Iris pigment epithelial cell (primary cell): Measurements from ENCODE around the gene TIGD2.
"Not testable (repeated sequence)": the region's sequence is repeated elsewhere in the genome, so short reads cannot be mapped to it uniquely, and the experiment has no call there.

Source experiments
- DNase-seq: peaks from one replicate; pipeline ENCODE4 v3.0.0-alpha.2; 2011; ENCODE audit warnings: low read depth

Gene TIGD2

GRCh38 chr4:89119836-89120235, 8.5 kb downstream of the TIGD2 start:
- peak; percentile 63 for DNase-seq

DNA sequence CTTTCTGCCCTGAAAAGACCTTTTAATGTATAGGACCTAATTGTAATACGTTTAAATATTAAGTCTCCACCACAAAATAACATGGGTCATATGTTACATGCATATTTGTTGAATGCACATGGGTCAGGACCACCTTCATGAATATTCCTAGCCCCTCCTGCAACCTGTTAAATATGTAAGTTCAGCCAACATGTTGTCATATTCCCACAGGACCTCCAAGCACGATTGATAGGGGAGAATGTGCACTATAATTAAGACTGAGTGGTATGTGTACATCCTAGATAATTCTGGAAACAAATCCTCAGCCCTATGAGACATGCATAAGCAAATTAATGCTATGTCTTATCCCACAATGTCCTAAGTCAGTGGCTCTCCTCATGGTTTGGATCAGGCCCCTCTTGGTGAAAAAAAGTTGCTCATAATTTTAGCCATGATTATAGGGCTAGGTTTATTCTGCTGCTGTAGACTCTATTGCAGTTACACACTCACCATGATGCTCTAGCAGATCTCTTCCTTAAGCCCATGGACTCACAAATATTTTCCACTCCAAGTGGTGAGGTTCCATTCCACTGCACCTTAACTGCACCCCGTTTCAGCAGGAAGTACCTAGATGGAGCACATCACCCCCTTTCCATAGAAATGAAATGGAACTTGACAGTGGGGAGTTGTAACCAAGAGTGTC, 10.2 kb downstream of the TIGD2 start:
- peak; percentile 29 for DNase-seq

- DNase-seq: peak; percentile 87
Measured at GRCh38 chr4:89123451-89123851, 12.1 kb downstream of the TIGD2 start.

DNA sequence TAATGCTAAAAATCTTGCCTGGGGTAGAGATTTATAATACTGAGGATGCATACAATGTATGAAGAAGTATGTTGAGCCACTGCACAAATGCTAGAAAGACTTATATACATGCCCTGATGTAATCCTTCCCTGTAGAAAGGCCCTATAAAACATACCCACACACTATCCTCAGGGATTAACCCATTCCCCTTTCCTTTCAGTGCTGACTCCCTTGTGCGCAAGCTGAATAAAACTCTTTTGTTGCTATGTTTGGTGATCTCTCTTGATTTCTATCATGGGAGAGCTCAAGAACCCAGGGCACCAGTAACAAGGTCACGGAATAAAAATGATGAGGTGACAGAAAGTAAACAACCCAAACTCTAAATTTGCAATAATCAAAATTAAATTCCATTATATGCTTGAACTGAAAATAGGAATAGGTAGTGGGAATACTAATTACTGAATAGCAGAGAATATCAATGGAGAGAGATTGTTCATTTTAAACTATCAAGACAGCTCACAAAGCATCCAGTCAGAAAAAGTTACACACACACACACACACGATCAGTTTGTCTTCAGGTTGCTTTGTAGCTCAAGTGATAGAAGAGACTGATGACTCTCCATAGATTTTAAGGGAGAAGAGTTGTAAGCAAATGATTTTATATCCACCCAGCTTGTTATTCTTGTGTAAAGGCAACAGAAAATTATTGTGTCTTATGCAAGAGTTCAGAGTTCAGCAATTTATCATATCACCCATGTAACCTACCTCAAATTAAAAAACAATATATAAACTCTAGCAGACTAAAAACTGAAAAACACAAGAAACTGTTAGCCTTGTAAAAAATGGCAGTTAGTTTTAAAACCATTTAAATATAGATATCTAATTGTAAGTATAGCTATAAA, 14.8 kb downstream of the TIGD2 start:
- DNase-seq: peak; percentile 20

DNA sequence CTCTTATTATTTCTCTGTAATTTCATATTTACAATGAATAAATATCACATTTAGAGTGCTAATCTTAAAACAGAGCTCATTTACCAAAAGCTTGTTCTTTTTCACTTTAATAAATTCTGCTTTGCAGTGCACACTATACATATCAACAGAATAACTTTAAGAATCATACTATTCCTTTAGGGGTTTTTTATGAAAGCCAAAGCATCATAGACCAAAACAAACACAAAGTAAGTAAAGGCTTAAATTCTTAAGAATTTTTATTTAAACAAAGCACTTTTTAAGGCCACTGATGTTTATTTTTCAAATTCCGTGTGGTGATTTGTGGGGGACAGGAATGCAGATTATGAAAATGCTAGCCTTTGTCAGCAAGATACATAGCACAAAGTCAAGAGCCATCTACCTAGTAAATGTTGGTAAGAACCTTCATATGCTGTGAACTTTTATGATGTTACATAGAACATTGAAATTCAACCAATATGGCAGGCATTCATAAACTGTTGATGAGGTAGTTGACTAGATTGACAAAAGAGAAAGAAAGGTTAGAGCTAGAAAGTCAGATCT, 17.8 kb downstream of the TIGD2 start:
- peak; percentile 91 for DNase-seq

DNA sequence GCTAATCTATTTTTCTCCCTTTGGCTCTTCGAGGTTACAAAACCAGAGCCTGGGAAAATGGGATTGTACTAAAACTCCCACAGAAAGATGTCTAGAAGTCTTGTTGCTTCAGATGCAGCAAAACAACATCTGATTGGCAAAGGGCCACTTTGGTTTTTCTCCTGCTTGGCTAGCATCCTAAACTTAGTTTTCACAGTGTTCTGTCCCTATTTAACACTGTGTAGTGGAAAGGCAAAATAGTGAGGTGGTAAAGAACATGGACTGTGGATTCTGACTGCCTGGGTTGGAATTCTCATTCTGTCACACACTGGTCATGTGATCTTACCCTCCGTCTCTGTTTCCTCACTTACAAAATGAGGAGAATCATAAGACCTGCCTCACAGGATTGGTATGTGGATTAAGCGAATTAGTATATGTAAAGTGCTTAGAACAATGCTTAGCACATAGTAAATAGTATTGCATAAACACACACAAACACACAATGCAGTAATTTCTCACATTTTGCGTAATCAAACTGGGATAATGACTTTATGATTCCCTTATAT, 23.5 kb downstream of the TIGD2 start:
- peak; percentile 98 for DNase-seq

- DNase-seq: peak; percentile 94
Measured at GRCh38 chr4:89136525-89136924, 25.2 kb downstream of the TIGD2 start.

- no peak for DNase-seq
Measured at GRCh38 chr4:89137231-89137630, 25.9 kb downstream of the TIGD2 start.

- DNase-seq: no peak
Measured at GRCh38 chr4:89137695-89138094, 26.4 kb downstream of the TIGD2 start.

DNA sequence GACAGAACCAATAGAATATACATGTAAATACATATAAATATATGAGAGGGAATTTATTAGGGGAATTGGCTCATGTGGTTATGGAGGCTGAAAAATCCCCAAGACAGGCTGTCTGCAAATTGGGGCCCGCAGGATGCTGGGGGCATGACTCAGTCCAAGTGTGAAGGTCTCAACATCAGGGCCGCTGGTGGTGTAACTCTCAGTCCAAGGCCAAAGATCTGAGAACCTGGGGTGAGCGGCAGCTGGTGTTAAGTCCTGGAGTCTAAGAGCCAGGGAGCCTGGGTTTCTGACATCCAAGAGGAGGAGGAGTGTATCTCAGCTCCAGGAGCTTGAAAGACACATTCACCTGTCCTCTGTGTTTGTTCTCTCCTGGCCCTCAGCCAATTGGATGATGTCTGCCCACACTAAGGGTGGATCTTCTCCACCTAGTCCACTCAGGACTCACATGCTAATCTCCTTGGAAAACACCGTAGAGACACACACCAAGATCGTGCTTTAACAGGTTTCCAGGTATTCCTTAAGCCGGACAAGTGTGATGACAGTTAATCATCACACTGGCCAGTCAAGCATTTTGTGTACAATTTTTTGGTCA, 28.9 kb downstream of the TIGD2 start:
- peak; percentile 75 for DNase-seq

- no peak for DNase-seq
Measured at GRCh38 chr4:89142691-89143669, 31.6 kb downstream of the TIGD2 start.

DNA sequence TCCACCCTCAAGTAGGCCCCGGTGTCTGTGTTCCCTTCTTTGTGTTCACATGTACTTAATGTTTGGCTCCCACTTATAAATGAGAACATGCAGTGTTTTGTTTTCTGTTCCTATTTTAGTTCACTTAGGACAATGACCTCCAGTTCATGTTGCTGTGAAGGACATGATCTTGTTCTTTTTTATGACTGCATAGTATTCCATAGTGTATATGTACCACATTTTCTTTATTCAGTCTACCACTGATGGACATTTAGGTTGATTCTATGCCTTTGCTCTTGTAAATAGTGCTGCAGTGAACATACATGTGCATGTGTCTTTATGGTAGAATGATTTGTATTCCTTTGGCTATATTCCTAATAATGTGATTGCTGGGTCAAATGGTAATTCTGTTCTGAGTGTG, 33.3 kb downstream of the TIGD2 start:
- DNase-seq: not testable (repeated sequence)

- DNase-seq: no peak
Measured at GRCh38 chr4:89146196-89146595, 34.9 kb downstream of the TIGD2 start.

DNA sequence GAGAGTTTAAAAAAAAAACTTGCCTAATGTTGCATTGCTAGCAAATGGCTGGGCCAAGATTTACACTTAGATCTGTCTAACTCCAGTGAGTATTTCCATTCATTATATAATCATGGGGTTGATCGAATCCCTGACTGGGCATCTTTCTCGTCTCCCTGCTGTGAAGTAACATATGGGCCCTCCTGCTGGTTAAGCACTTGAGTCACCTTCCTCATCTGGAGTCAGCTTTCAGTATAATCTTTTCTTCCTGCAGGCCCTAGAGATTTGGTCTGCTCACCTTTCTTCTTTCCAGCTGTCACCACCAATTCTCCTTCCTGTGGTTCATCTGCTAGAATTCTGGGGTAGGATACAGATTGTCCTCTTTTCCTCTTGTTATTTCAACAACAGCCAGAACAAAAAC, 41.6 kb downstream of the TIGD2 start:
- DNase-seq: peak; percentile 52

GRCh38 chr4:89156174-89156914, 45.0 kb downstream of the TIGD2 start:
- no peak for DNase-seq

- no peak for DNase-seq
Measured at GRCh38 chr4:89157488-89158024, 46.2 kb downstream of the TIGD2 start.

- DNase-seq: peak; percentile 45
Measured at GRCh38 chr4:89158884-89159503, 47.7 kb downstream of the TIGD2 start.

DNA sequence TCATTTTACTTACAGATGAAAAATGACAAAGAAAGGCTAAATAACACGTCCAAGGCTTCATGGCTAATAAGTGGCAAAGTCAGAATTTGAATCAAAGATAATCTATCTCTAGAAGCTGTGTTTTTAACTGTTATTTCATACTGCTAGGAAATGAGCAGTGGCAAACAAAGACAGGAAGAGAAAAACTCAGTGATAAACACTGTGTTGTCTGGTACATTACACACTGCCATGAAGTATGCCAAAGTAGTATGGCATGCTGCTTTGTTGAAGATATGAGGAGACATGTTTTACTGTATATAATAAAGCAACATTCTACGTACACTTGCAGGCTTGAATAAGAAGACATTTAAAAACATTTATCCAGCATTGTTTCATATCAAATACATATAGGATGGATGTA, 49.5 kb downstream of the TIGD2 start:
- DNase-seq: no peak

GRCh38 chr4:89161841-89162240, 50.5 kb downstream of the TIGD2 start:
- peak; percentile 28 for DNase-seq

- DNase-seq: no peak
Measured at GRCh38 chr4:89162496-89162895, 51.2 kb downstream of the TIGD2 start.
